Measurements from ENCODE around the gene GPR137B.

GPR137B gene

DNA sequence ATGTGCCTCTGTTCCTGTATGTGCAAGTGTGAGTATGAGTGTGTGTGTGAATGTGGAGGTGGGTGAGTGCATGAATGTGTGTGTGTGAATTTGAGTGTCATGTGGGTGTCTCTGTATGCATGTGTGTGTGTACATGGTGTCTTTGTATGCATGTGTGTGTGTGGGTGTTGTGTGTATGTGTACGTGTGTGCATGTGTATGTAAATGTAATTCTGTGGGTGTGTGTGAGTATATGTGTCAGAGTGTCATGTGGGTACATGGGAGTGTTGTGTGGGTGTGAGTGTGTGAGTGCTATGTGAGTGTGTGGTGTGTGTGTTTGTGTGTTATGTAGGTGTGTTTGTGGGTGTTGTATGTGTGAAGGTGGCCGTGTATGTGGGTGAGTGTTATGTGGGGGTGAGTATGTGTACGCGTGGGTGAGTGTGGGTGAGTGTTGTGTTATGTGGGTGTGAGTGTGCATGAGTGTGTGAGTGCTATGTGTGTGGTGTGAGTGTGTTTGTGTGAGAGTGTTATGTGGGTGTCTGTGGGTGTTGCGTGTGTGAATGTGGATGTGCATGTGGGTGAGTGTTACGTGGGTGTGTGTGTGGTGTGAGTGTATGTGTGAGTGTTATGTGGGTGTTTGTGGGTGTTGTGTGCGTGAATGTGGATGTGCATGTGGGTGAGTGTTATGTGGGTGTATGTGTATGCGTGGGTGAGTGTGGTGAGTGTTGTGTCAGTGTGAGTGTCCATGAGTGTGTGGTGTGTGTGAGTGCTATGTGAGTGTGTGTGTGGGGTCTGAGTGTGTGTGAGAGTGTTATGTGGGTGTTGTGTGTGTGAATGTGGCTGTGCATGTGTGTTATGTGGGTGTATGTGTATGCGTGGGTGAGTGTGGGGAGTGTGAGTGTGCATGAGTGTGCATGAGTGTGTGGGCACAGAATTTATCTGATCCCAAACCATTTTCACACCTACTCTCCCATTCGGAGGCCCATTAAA lies 40.8 kb upstream of the GPR137B start (continued):
- TF ChIP-seq ZNF785 (tag by site-specific recombination; IDR thresholded peaks at IDR 0.05): peak; percentile 93
- no peak for TF ChIP-seq ZNF175 (tag by site-specific recombination; IDR thresholded peaks at IDR 0.05)
- TF ChIP-seq ZNF132 (tag by site-specific recombination; IDR thresholded peaks at IDR 0.05; ENCODE audit: borderline replicate concordance): no peak
- TF ChIP-seq, protein P1, sequence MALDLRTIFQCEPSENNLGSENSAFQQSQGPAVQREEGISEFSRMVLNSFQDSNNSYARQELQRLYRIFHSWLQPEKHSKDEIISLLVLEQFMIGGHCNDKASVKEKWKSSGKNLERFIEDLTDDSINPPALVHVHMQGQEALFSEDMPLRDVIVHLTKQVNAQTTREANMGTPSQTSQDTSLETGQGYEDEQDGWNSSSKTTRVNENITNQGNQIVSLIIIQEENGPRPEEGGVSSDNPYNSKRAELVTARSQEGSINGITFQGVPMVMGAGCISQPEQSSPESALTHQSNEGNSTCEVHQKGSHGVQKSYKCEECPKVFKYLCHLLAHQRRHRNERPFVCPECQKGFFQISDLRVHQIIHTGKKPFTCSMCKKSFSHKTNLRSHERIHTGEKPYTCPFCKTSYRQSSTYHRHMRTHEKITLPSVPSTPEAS (tag by site-specific recombination; IDR thresholded peaks at IDR 0.05): peak; percentile 81; the same call in 1 of the 2 replicates
- no peak for TF ChIP-seq ZNF354C (tag by site-specific recombination; IDR thresholded peaks at IDR 0.05; ENCODE audit: borderline replicate concordance, low read depth)
- no peak for TF ChIP-seq ZNF791 (tag by site-specific recombination; IDR thresholded peaks at IDR 0.05)
- TF ChIP-seq, protein P2, sequence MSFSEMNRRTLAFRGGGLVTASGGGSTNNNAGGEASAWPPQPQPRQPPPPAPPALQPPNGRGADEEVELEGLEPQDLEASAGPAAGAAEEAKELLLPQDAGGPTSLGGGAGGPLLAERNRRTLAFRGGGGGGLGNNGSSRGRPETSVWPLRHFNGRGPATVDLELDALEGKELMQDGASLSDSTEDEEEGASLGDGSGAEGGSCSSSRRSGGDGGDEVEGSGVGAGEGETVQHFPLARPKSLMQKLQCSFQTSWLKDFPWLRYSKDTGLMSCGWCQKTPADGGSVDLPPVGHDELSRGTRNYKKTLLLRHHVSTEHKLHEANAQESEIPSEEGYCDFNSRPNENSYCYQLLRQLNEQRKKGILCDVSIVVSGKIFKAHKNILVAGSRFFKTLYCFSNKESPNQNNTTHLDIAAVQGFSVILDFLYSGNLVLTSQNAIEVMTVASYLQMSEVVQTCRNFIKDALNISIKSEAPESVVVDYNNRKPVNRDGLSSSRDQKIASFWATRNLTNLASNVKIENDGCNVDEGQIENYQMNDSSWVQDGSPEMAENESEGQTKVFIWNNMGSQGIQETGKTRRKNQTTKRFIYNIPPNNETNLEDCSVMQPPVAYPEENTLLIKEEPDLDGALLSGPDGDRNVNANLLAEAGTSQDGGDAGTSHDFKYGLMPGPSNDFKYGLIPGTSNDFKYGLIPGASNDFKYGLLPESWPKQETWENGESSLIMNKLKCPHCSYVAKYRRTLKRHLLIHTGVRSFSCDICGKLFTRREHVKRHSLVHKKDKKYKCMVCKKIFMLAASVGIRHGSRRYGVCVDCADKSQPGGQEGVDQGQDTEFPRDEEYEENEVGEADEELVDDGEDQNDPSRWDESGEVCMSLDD (tag by site-specific recombination; IDR thresholded peaks at IDR 0.05): peak; percentile 46; the same call in 1 of the 2 replicates
- TF ChIP-seq MYNN (tag by site-specific recombination; IDR thresholded peaks at IDR 0.05; ENCODE audit: borderline replicate concordance): no peak
- peak; percentile 53; the same call in 1 of the 2 replicates for TF ChIP-seq ZNF521 (tag by site-specific recombination; IDR thresholded peaks at IDR 0.05)
- TF ChIP-seq ZNF174 (tag by site-specific recombination; IDR thresholded peaks at IDR 0.05): no peak
- TF ChIP-seq ZFP3 (tag by site-specific recombination; IDR thresholded peaks at IDR 0.05; ENCODE audit: low read depth): no peak
- TF ChIP-seq ZNF76 (tag by site-specific recombination; IDR thresholded peaks at IDR 0.05; ENCODE audit: borderline replicate concordance, low read depth): 0 out of 2 replicates have a peak, but pooled peaks have one; percentile 17
- TF ChIP-seq, protein P3, sequence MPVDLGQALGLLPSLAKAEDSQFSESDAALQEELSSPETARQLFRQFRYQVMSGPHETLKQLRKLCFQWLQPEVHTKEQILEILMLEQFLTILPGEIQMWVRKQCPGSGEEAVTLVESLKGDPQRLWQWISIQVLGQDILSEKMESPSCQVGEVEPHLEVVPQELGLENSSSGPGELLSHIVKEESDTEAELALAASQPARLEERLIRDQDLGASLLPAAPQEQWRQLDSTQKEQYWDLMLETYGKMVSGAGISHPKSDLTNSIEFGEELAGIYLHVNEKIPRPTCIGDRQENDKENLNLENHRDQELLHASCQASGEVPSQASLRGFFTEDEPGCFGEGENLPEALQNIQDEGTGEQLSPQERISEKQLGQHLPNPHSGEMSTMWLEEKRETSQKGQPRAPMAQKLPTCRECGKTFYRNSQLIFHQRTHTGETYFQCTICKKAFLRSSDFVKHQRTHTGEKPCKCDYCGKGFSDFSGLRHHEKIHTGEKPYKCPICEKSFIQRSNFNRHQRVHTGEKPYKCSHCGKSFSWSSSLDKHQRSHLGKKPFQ (tag by site-specific recombination; IDR thresholded peaks at IDR 0.05): peak; percentile 55; the same call in 1 of the 2 replicates
- TF ChIP-seq ZNF221 (tag by site-specific recombination; IDR thresholded peaks at IDR 0.05; ENCODE audit: borderline replicate concordance): no peak
- no peak for TF ChIP-seq ZNF423 (tag by site-specific recombination; IDR thresholded peaks at IDR 0.05)
- TF ChIP-seq, protein P4, sequence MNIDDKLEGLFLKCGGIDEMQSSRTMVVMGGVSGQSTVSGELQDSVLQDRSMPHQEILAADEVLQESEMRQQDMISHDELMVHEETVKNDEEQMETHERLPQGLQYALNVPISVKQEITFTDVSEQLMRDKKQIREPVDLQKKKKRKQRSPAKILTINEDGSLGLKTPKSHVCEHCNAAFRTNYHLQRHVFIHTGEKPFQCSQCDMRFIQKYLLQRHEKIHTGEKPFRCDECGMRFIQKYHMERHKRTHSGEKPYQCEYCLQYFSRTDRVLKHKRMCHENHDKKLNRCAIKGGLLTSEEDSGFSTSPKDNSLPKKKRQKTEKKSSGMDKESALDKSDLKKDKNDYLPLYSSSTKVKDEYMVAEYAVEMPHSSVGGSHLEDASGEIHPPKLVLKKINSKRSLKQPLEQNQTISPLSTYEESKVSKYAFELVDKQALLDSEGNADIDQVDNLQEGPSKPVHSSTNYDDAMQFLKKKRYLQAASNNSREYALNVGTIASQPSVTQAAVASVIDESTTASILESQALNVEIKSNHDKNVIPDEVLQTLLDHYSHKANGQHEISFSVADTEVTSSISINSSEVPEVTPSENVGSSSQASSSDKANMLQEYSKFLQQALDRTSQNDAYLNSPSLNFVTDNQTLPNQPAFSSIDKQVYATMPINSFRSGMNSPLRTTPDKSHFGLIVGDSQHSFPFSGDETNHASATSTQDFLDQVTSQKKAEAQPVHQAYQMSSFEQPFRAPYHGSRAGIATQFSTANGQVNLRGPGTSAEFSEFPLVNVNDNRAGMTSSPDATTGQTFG (tag by site-specific recombination; IDR thresholded peaks at IDR 0.05; ENCODE audit: borderline replicate concordance): peak; percentile 75; the same call in 1 of the 2 replicates
- TF ChIP-seq HOXA7 (CRISPR knock-in tag; IDR thresholded peaks at IDR 0.05; ENCODE audit: borderline replicate concordance): no peak
- no peak for TF ChIP-seq ZNF660 (tag by site-specific recombination; IDR thresholded peaks at IDR 0.05)
- TF ChIP-seq, protein P5, sequence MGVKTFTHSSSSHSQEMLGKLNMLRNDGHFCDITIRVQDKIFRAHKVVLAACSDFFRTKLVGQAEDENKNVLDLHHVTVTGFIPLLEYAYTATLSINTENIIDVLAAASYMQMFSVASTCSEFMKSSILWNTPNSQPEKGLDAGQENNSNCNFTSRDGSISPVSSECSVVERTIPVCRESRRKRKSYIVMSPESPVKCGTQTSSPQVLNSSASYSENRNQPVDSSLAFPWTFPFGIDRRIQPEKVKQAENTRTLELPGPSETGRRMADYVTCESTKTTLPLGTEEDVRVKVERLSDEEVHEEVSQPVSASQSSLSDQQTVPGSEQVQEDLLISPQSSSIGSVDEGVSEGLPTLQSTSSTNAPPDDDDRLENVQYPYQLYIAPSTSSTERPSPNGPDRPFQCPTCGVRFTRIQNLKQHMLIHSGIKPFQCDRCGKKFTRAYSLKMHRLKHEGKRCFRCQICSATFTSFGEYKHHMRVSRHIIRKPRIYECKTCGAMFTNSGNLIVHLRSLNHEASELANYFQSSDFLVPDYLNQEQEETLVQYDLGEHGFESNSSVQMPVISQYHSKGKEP (tag by site-specific recombination; IDR thresholded peaks at IDR 0.05): no peak
- TF ChIP-seq ZNF121 (tag by site-specific recombination; IDR thresholded peaks at IDR 0.05): no peak
- TF ChIP-seq, protein P6, sequence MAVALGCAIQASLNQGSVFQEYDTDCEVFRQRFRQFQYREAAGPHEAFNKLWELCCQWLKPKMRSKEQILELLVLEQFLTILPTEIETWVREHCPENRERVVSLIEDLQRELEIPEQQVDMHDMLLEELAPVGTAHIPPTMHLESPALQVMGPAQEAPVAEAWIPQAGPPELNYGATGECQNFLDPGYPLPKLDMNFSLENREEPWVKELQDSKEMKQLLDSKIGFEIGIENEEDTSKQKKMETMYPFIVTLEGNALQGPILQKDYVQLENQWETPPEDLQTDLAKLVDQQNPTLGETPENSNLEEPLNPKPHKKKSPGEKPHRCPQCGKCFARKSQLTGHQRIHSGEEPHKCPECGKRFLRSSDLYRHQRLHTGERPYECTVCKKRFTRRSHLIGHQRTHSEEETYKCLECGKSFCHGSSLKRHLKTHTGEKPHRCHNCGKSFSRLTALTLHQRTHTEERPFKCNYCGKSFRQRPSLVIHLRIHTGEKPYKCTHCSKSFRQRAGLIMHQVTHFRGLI (tag by site-specific recombination; IDR thresholded peaks at IDR 0.05): no peak
- peak; percentile 95 for TF ChIP-seq ZNF571 (tag by site-specific recombination; IDR thresholded peaks at IDR 0.05)
- TF ChIP-seq, protein P7, sequence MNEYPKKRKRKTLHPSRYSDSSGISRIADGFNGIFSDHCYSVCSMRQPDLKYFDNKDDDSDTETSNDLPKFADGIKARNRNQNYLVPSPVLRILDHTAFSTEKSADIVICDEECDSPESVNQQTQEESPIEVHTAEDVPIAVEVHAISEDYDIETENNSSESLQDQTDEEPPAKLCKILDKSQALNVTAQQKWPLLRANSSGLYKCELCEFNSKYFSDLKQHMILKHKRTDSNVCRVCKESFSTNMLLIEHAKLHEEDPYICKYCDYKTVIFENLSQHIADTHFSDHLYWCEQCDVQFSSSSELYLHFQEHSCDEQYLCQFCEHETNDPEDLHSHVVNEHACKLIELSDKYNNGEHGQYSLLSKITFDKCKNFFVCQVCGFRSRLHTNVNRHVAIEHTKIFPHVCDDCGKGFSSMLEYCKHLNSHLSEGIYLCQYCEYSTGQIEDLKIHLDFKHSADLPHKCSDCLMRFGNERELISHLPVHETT (tag by site-specific recombination; IDR thresholded peaks at IDR 0.05): no peak
- no peak for TF ChIP-seq ZNF560 (tag by site-specific recombination; IDR thresholded peaks at IDR 0.05; ENCODE audit: borderline replicate concordance)
- TF ChIP-seq OVOL3 (tag by site-specific recombination; IDR thresholded peaks at IDR 0.05): no peak
